NCI-H1092 (cell line): Measurements from ENCODE around the gene NATD1.

ENCODE experiments used
- DNase-seq: peaks from one replicate; lab custom pipeline; 2025; lab: John Stamatoyannopoulos, UW

Gene NATD1

GRCh38 chr17:21275579-21276263 is 22.5 kb upstream of the NATD1 start:
- peak; percentile 53 for DNase-seq

- DNase-seq, result no peak
Observed at GRCh38 chr17:21275047-21275578, 21.9 kb upstream of the NATD1 start.

- no peak for DNase-seq
Observed at GRCh38 chr17:21272881-21273792, 19.9 kb upstream of the NATD1 start.

GRCh38 chr17:21272250-21272649 is 19.0 kb upstream of the NATD1 start:
- DNase-seq, result no peak

GRCh38 chr17:21271454-21272183 is 18.4 kb upstream of the NATD1 start:
- no peak for DNase-seq

GRCh38 chr17:21269394-21269793 is 16.2 kb upstream of the NATD1 start:
- DNase-seq, result no peak

GRCh38 chr17:21268596-21269188 is 15.5 kb upstream of the NATD1 start:
- DNase-seq, result no peak

- DNase-seq, result no peak
Observed at GRCh38 chr17:21263376-21263775, 10.2 kb upstream of the NATD1 start.

GRCh38 chr17:21262259-21262993 is 9.2 kb upstream of the NATD1 start:
- no peak for DNase-seq

GRCh38 chr17:21258593-21258992 is 5.4 kb upstream of the NATD1 start:
- no peak for DNase-seq

- no peak for DNase-seq
Observed at GRCh38 chr17:21253646-21254441, 634 bp upstream of the NATD1 start.

- no peak for DNase-seq
Observed at GRCh38 chr17:21252289-21252795, 868 bp downstream of the NATD1 start.

- DNase-seq, result no peak
Observed at GRCh38 chr17:21251337-21252010, 1.7 kb downstream of the NATD1 start.

GRCh38 chr17:21250854-21251253 is 2.4 kb downstream of the NATD1 start:
- no peak for DNase-seq

GRCh38 chr17:21249920-21250703 is 3.1 kb downstream of the NATD1 start:
- no peak for DNase-seq

GRCh38 chr17:21249086-21249795 is 4.0 kb downstream of the NATD1 start:
- no peak for DNase-seq

- no peak for DNase-seq
Observed at GRCh38 chr17:21248500-21248899, 4.7 kb downstream of the NATD1 start.
